ENCODE measurements around the gene CEP78.

CEP78 gene

DNA sequence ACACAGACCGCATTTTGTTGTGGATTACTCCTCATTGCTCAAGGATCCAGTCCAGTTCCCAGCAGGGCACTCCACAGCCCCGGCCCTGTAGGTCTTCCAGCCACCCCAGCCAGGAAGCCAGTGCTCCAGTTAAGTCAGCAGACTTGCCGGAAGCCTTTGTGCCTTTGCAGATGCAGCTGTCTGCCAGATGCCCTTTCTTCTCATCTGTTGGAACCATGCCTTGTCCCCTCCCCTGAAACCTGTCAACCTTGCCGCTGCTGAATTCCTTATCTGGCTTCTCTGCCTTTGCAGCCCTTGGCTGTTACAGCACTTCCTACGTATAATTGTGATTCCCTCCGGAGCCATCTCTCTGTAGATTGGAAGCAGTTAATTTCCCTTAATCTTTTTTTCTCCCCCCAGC is 89.5 kb downstream of the CEP78 start (continued):
- TF ChIP-seq, protein P1, sequence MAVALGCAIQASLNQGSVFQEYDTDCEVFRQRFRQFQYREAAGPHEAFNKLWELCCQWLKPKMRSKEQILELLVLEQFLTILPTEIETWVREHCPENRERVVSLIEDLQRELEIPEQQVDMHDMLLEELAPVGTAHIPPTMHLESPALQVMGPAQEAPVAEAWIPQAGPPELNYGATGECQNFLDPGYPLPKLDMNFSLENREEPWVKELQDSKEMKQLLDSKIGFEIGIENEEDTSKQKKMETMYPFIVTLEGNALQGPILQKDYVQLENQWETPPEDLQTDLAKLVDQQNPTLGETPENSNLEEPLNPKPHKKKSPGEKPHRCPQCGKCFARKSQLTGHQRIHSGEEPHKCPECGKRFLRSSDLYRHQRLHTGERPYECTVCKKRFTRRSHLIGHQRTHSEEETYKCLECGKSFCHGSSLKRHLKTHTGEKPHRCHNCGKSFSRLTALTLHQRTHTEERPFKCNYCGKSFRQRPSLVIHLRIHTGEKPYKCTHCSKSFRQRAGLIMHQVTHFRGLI (tag by site-specific recombination; IDR thresholded peaks at IDR 0.05) = no peak
- TF ChIP-seq WT1 (tag by site-specific recombination; IDR thresholded peaks at IDR 0.05) = no peak

DNA sequence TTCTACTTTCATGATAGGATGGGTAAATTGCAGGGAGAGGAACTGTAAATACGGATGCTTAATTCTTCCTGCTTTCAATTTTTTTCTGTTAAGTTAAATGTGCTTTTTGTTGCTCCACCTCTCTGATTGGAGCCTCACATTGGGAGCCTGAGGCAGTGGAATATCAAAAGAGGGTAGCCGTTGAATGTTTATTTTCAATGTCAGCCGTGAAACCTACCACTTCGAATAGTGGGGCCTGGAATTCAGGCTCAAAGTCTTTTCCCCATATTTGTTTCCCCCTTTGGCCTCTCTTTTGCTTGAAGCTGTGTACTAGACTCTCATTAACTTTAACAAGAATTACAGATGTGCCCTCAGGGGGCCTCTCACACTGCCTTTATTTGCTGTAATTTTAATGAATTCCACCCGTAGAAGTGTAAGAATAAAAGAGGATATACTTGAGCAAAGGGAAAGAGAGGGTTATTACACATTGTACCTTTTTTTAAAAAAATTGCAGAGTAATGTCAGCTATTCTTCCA is 90.0 kb downstream of the CEP78 start:
- CTCF ChIA-PET = no interaction called here
- no peak overlapping the region for H3K4me3 ChIP-seq (ENCODE audit: low read depth, low read length)
- POLR2A ChIA-PET = no interaction called here
- TF ChIP-seq ZNF626 (tag by site-specific recombination; IDR thresholded peaks at IDR 0.05) = no peak
- TF ChIP-seq OSR2 (tag by site-specific recombination; IDR thresholded peaks at IDR 0.05) = no peak
- no peak for TF ChIP-seq ZNF747 (tag by site-specific recombination; IDR thresholded peaks at IDR 0.05)
- no peak for TF ChIP-seq ZNF48 (tag by site-specific recombination; IDR thresholded peaks at IDR 0.05)
- no peak for TF ChIP-seq ZNF433 (tag by site-specific recombination; IDR thresholded peaks at IDR 0.05; ENCODE audit: low read depth)
- TF ChIP-seq SP2 (tag by site-specific recombination; IDR thresholded peaks at IDR 0.05) = no peak
- TF ChIP-seq, protein P2, sequence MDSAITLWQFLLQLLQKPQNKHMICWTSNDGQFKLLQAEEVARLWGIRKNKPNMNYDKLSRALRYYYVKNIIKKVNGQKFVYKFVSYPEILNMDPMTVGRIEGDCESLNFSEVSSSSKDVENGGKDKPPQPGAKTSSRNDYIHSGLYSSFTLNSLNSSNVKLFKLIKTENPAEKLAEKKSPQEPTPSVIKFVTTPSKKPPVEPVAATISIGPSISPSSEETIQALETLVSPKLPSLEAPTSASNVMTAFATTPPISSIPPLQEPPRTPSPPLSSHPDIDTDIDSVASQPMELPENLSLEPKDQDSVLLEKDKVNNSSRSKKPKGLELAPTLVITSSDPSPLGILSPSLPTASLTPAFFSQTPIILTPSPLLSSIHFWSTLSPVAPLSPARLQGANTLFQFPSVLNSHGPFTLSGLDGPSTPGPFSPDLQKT (IDR thresholded peaks at IDR 0.05; ENCODE audit: borderline replicate concordance, low read depth, low read length) = no peak
- TF ChIP-seq ZNF140 (tag by site-specific recombination; IDR thresholded peaks at IDR 0.05) = no peak
- TF ChIP-seq, protein P3, sequence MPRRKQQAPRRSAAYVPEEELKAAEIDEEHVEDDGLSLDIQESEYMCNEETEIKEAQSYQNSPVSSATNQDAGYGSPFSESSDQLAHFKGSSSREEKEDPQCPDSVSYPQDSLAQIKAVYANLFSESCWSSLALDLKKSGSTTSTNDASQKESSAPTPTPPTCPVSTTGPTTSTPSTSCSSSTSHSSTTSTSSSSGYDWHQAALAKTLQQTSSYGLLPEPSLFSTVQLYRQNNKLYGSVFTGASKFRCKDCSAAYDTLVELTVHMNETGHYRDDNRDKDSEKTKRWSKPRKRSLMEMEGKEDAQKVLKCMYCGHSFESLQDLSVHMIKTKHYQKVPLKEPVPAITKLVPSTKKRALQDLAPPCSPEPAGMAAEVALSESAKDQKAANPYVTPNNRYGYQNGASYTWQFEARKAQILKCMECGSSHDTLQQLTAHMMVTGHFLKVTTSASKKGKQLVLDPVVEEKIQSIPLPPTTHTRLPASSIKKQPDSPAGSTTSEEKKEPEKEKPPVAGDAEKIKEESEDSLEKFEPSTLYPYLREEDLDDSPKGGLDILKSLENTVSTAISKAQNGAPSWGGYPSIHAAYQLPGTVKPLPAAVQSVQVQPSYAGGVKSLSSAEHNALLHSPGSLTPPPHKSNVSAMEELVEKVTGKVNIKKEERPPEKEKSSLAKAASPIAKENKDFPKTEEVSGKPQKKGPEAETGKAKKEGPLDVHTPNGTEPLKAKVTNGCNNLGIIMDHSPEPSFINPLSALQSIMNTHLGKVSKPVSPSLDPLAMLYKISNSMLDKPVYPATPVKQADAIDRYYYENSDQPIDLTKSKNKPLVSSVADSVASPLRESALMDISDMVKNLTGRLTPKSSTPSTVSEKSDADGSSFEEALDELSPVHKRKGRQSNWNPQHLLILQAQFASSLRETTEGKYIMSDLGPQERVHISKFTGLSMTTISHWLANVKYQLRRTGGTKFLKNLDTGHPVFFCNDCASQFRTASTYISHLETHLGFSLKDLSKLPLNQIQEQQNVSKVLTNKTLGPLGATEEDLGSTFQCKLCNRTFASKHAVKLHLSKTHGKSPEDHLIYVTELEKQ (tag by site-specific recombination; IDR thresholded peaks at IDR 0.05; ENCODE audit: borderline replicate concordance) = no peak
- TF ChIP-seq ZNF791 (tag by site-specific recombination; IDR thresholded peaks at IDR 0.05) = no peak
- TF ChIP-seq ZNF610 (tag by site-specific recombination; IDR thresholded peaks at IDR 0.05; ENCODE audit: borderline replicate concordance) = no peak
- no peak for TF ChIP-seq ZNF324 (tag by site-specific recombination; IDR thresholded peaks at IDR 0.05)
- TF ChIP-seq, protein P4, sequence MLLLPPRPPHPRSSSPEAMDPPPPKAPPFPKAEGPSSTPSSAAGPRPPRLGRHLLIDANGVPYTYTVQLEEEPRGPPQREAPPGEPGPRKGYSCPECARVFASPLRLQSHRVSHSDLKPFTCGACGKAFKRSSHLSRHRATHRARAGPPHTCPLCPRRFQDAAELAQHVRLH (tag by site-specific recombination; IDR thresholded peaks at IDR 0.05) = no peak
- TF ChIP-seq ZNF146 (tag by site-specific recombination; IDR thresholded peaks at IDR 0.05) = no peak
- no peak for TF ChIP-seq ZNF571 (tag by site-specific recombination; IDR thresholded peaks at IDR 0.05)
- TF ChIP-seq KLF8 (tag by site-specific recombination; IDR thresholded peaks at IDR 0.05) = no peak
- TF ChIP-seq, protein P5, sequence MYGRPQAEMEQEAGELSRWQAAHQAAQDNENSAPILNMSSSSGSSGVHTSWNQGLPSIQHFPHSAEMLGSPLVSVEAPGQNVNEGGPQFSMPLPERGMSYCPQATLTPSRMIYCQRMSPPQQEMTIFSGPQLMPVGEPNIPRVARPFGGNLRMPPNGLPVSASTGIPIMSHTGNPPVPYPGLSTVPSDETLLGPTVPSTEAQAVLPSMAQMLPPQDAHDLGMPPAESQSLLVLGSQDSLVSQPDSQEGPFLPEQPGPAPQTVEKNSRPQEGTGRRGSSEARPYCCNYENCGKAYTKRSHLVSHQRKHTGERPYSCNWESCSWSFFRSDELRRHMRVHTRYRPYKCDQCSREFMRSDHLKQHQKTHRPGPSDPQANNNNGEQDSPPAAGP (tag by site-specific recombination; IDR thresholded peaks at IDR 0.05) = no peak
- no peak overlapping the region for H3K27ac ChIP-seq (ENCODE audit: extremely low read depth, low read depth, low read length)
- no peaks in the 10 kb centered on the region for H3K4me1 ChIP-seq (ENCODE audit: control insufficient read depth, insufficient read depth, low read length)
- peaks cover 3 to 57% of the 10 kb centered on the region in 2 experiments for H3K36me3 ChIP-seq (ENCODE audit: control insufficient read depth in 2 of 2, insufficient read depth in 1 of 2, low read length in 2 of 2)
- H3K9me3 ChIP-seq (ENCODE audit: control insufficient read depth, insufficient read depth, low read depth, low read length) = no peaks in the 10 kb centered on the region

Measured in HEK293 (cell line).